Hematopoietic multipotent progenitor cell (in vitro differentiated cells): ENCODE measurements around the gene SFXN5. TPM values are rescaled to one million over a fixed set of nuclear protein-coding genes. Genes with fewer than 3 reads are reported as not detected.

Experiments used
- DNase-seq, 3 donors: peaks; one replicate each; pipeline ENCODE4 v3.0.0-alpha.2; 2011 to 2015; ENCODE audit warnings: low read depth in 2 of 3, low spot score in 2 of 3
- total RNA-seq: library from RNA; depleted of rRNA; stranded (reverse); fragments of >200 nt; gene quantifications from one replicate; pipeline ENCODE4 v1.2.3, GENCODE V29; 2012

SFXN5 gene
- total RNA-seq, 1 donor: 28.8 TPM

- DNase-seq: no peak
Measured at GRCh38 chr2:73023497-73023896, 48.0 kb downstream of the SFXN5 start.

- no peak for DNase-seq
Measured at GRCh38 chr2:73022024-73022568, 49.4 kb downstream of the SFXN5 start.

- DNase-seq: no peak
Measured at GRCh38 chr2:73021371-73022010, 50.0 kb downstream of the SFXN5 start.

GRCh38 chr2:73020657-73021370, 50.7 kb downstream of the SFXN5 start:
- DNase-seq: no peak

GRCh38 chr2:73020306-73020656, 51.2 kb downstream of the SFXN5 start:
- DNase-seq: no peak

GRCh38 chr2:73018188-73018825, 53.2 kb downstream of the SFXN5 start:
- no peak for DNase-seq

GRCh38 chr2:73013936-73014335, 57.6 kb downstream of the SFXN5 start:
- DNase-seq: no peak

GRCh38 chr2:73009177-73009839, 62.2 kb downstream of the SFXN5 start:
- DNase-seq: no peak

- no peak for DNase-seq
Measured at GRCh38 chr2:73008766-73009135, 62.8 kb downstream of the SFXN5 start.

GRCh38 chr2:73007991-73008765, 63.3 kb downstream of the SFXN5 start:
- no peak for DNase-seq

GRCh38 chr2:73006969-73007710, 64.4 kb downstream of the SFXN5 start:
- DNase-seq: no peak

GRCh38 chr2:73004889-73005596, 66.5 kb downstream of the SFXN5 start:
- DNase-seq: no peak

GRCh38 chr2:73004466-73004865, 67.0 kb downstream of the SFXN5 start:
- no peak for DNase-seq

- no peak for DNase-seq
Measured at GRCh38 chr2:73003027-73003426, 68.5 kb downstream of the SFXN5 start.

- DNase-seq: no peak
Measured at GRCh38 chr2:73000808-73001570, 70.5 kb downstream of the SFXN5 start.

GRCh38 chr2:72999729-73000725, 71.5 kb downstream of the SFXN5 start:
- DNase-seq: no peak

- no peak for DNase-seq
Measured at GRCh38 chr2:72998724-72999123, 72.8 kb downstream of the SFXN5 start.
